NCI-H1694 (cell line): Measurements from ENCODE around the gene PRKD3.

Source experiments
- DNase-seq: peaks from one replicate; lab custom pipeline; 2025; lab: John Stamatoyannopoulos, UW

PRKD3 gene

DNA sequence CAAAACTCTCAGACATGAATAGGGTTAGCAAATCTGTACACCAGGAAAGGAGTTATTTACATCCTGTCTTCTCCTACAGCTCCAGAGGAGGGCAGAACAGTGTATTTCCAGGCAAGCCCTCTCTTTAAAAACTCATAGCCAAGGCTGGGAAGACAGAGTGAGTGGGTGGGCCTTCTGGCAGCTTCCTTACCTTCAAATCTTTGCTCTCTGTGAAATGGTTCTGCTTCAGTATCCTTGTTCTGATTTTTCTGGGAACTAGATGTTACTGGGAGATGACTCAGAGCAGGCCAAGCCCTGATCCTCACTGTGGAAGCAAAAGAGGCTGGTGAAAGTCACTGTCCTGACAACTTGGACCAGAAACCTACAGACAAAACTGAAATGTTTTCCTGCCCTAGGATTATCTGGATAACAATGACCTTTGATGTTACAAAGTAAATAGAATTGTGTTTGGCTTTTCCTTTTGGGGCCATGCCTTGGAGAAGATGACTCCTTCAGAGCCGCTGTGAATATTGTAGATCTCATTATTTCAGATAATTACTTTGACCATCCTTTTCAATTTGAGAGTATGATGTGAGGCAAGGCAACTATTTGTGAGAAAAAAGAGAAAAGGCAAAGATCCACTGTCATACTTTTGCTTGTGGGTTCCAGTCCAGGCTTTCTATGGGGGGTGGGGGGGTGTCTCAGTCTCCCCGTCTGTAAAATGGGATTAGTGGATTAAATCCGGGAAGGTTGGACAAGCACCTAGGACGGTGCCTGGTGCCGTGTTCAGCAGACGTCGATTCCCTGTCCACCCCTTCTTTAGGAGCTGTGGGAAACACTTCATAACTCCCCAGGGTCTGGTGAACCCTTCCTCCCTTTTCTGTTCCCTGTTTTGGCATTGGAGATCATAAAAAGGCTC lies 19.2 kb upstream of the PRKD3 start:
- no peak for DNase-seq

- DNase-seq: no peak
Observed at GRCh38 chr2:37342591-37343220, 18.1 kb upstream of the PRKD3 start.

DNA sequence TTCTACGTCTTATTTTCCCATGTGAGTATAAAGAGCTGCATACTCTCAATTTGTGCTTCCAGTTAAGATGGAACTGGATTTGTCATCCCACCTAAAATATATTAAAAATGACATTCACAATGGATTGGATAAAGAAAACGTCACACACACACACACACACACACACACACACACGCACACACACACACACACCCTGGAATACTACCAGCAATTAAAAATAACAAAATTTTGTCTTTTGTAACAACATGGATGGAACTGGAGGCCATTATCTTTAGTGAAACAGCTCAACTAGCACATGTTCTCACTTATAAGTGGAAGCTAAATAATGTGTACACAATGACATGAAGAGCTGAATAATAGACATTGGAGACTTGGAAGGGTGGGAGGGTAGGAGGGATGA lies 16.0 kb upstream of the PRKD3 start:
- DNase-seq: no peak

GRCh38 chr2:37338933-37339332 lies 14.3 kb upstream of the PRKD3 start:
- DNase-seq: no peak

GRCh38 chr2:37337620-37338280 lies 13.1 kb upstream of the PRKD3 start:
- DNase-seq: no peak

GRCh38 chr2:37335604-37336003 lies 11.0 kb upstream of the PRKD3 start:
- DNase-seq: no peak

GRCh38 chr2:37333256-37333655 lies 8.6 kb upstream of the PRKD3 start:
- no peak for DNase-seq

DNA sequence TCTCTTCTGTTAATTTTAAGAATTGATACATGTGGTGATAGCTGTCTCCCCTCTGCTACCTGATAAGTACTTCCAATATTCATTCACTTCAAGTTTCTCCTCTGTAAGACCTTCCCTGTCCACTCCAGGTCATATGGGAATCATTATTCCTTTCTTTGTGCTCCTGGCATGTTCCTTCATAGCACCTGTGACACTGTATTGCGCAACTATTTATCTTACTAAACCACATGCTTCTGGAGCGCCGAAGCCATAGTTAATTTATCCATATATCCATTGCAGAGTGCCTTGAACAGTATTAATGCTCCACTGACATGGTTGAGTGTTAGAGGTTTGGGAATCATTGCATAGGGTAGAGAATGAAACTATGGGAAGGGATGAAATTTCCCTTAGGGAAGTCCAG lies 7.9 kb upstream of the PRKD3 start:
- DNase-seq: no peak

DNA sequence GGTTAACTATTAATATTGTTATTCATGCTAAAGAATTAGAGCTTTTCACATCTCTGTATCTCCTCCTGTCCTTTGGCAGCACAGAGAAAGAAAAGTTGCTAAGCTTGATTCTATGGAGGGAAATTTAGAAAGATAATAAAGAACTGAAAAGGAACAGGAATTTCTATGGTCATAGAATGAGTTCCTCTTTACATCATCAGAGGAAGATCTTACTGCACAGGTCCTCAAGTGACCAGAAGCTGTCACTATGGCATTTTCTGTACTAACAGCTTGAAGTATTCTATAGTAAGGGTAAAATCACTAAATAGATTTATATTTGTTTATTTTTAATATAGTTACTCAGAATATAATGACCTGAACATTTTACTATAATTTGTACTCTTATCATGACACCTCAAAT lies 6.0 kb upstream of the PRKD3 start:
- no peak for DNase-seq

GRCh38 chr2:37326866-37327634 lies 2.4 kb upstream of the PRKD3 start:
- no peak for DNase-seq

DNA sequence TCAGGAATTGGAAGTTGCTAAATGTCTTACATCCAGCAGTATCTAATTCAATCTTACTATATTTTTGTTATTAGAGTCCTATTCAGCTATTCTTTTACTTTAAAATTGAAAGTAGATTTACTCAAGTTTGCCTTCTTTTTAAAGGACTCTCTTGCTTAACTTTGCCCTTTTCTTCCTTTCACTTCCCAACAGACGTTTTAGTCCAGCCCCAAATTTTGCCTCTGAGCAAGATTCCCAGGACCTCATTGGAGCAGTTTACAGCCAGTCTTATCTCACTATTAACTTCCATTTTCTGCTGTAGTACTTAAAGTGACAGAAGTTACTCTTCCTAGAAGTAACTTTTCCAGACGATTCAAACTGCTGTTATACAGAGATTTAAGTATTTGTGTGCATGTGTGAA lies 1.7 kb upstream of the PRKD3 start:
- no peak for DNase-seq

DNA sequence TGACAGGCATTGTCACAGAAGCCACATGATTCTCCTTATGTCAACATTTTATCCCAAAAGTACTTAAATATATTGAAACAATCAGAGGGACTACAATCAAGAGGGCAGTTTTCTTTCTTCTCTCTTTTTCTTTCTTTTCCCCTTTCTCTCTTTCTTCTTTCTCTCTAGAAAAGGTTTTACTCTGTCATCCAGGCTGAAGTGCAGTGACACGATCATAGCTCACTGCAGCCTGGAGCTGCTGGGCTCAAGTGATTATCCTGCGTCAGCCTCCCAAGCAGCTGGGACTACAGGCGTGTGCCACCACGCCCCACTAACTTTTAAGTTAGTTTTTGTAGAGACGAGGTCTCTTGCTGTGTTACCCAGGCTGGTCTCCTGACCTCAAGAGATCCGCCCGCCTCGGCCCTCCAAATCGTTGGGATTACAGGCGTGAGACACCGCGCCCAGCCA lies 1.0 kb upstream of the PRKD3 start:
- no peak for DNase-seq

GRCh38 chr2:37324536-37324785 lies 172 bp downstream of the PRKD3 start:
- DNase-seq: no peak

GRCh38 chr2:37323781-37324535 lies 675 bp downstream of the PRKD3 start:
- no peak for DNase-seq

DNA sequence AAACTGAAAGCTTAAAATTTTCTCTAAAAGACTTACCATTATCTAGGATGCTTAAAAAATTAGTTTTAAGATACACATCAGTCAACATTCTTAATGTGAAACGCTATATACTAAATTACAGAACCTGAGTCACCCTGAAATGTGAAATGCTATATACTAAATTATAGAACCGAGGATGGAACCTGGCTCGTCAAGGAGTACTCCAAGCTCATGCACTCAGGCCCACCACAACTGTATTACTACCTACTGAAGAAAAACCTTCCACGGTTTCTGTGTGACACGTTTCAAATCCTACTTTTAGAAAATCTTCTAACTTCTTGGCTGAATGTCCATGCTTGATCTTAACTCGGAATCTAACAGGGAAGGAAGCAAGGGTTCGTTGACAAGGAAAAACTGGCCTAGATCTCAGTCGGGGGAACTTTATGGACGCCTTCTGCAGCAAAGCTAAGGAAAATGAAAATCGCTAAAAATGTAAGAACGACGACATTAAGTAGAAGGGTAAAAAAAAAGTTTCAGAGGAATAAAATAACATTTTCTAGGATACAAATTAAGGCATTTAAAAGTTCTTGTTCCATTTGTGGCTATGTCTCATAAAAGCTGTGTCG lies 1.4 kb downstream of the PRKD3 start:
- no peak for DNase-seq

- no peak for DNase-seq
Observed at GRCh38 chr2:37322368-37322767, 2.3 kb downstream of the PRKD3 start.

- DNase-seq: no peak
Observed at GRCh38 chr2:37321029-37321682, 3.5 kb downstream of the PRKD3 start.

DNA sequence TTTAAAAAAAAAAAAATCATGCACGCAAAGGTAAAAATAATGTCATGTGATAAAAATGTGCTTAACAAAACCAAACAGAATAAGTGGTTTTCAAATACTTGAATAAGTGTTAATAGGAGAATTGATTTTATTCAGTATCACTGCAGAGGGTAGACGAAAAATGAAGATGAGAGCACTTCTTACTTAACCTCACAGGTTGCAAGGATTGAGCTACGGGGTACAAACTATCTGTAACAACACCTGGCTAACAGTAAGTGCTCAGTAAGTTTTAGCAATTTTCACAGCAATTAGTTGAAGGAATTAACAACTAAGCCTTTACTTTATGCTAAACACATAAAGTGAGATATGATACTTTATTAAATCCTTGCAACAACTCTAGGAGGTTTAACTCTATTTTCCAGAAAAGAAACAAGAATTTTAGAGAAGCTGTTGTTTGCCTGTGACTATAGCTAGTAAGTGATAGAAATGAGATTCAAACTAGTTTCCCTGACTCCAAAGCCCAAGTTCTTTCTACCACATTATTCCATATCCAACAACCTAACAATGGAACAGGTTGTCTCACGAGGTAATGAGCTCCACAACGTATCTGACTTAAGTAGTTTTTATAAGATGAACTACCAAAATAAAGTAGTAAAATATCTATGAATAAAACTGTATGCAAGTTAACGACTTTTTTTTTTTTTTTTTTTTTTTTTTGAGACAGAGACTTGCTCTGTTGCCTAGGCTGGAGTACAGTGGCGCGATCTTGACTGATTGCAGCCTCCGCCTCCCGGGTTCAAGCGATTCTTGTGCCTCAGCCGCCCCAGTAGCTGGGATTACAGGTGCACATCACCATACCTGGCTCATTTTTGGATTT lies 4.7 kb downstream of the PRKD3 start:
- DNase-seq: no peak

DNA sequence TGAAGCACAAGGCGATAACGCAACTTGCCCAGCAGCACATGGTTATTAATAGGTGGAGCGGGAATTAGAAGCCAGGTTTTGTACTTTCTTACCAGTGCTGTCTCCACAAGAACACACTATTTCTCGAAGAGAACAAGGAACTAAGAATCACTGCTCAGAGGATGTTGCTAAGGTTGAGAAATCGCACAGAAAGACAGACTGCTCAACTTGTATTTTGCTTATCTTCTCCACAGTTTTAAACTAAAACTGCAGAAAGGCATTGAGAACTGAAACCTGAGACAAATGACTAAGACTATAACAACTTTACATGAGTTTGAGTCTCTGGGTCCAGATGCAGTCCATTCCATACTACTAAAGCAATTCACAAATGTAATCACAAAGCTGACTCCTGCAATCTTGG lies 6.2 kb downstream of the PRKD3 start:
- no peak for DNase-seq

DNA sequence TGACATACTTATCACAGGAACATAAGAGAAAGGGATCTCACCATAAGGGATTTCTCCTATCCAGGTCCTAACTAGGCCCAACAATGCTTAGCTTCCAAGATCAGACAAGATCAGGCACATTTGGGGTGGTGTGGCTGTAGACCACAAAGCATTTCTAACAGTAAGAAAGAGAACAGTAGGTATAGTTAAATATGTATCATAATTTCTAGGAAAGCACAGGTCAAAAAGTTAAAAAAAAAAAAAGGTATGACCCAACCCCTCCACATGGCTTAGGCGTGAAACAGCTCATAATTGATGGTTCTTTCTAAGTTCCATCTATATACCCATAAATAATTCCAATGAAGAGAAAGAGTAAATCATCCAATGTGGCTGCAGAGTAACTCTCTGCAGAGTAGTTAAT lies 6.9 kb downstream of the PRKD3 start:
- no peak for DNase-seq
